Naive thymus-derived CD4-positive, alpha-beta T cell (primary cell): Measurements from ENCODE around the gene CHIA. TPM values are rescaled to one million over a fixed set of nuclear protein-coding genes. Genes with fewer than 3 reads are reported as not detected.

ENCODE experiments used
- ATAC-seq: fragments of 150-1000 bp; cut with Tn5 transposase; 2 replicates; pipeline ENCODE4 v1.10.0; 2021; ENCODE audit warnings: mild to moderate bottlenecking, moderate library complexity
- CTCF ChIA-PET: fragments of 350-600 bp; sonication (Branson Sonifier 250); formaldehyde crosslinking; loops from one replicate; lab custom pipeline; 2021; ENCODE audit warnings: antibody characterized with exemption; lab: Charles Lee
- POLR2A ChIA-PET: fragments of 350-600 bp; sonication (Branson Sonifier 250); formaldehyde crosslinking; loops from one replicate; lab custom pipeline; 2021; ENCODE audit warnings: antibody characterized with exemption, inconsistent platforms; lab: Charles Lee
- DNase-seq, 9 donors: peaks; one replicate each; pipeline versions ENCODE4 v3.0.0 to v3.0.0-alpha.2; 2020 to 2022; ENCODE audit warnings: mixed read lengths in 1 of 9
- H3K27ac ChIP-seq: one replicate; pipeline ENCODE4 v1.7.0; 2013; ENCODE audit warnings: mild to moderate bottlenecking, low read depth, low read length, moderate library complexity
- H3K27me3 ChIP-seq, 2 donors: one replicate each; pipeline ENCODE4 v1.7.0; 2013; ENCODE audit warnings: low read length in 2 of 2, mild to moderate bottlenecking in 2 of 2, moderate library complexity in 2 of 2; ENCODE audit not compliant: control insufficient read depth in 2 of 2, insufficient read depth in 2 of 2
- H3K36me3 ChIP-seq, 3 experiments: 1 replicate in 2 of 3; 2 replicates in 1 of 3; pipeline ENCODE4 v1.7.0; 2013; ENCODE audit warnings: low read length in 3 of 3, mild to moderate bottlenecking in 3 of 3, moderate library complexity in 1 of 3; ENCODE audit not compliant: insufficient read depth in 3 of 3, control insufficient read depth in 2 of 3
- H3K4me1 ChIP-seq, 2 donors: one replicate each; pipeline ENCODE4 v1.7.0; 2013; ENCODE audit warnings: low read length in 2 of 2, mild to moderate bottlenecking in 2 of 2, moderate library complexity in 1 of 2; ENCODE audit not compliant: control insufficient read depth in 2 of 2, insufficient read depth in 2 of 2
- H3K4me3 ChIP-seq: 2 replicates; pipeline ENCODE4 v1.7.0; 2013; ENCODE audit warnings: mild to moderate bottlenecking, low read length
- H3K9me3 ChIP-seq, 3 experiments: 1 replicate in 2 of 3; 2 replicates in 1 of 3; pipeline ENCODE4 v1.7.0; 2013; ENCODE audit warnings: low read length in 3 of 3; ENCODE audit not compliant: control insufficient read depth in 2 of 3
- H3K27ac Mint-ChIP-seq, 9 donors: one replicate each; pipeline ENCODE4 v1.8.0; 2020 to 2022; ENCODE audit warnings: mixed read lengths in 9 of 9, mild to moderate bottlenecking in 8 of 9, moderate library complexity in 5 of 9, inconsistent platforms in 2 of 9
- H3K27me3 Mint-ChIP-seq, 5 donors: one replicate each; pipeline ENCODE4 v1.8.0; 2021 to 2022; ENCODE audit warnings: mixed read lengths in 5 of 5, mild to moderate bottlenecking in 1 of 5
- H3K36me3 Mint-ChIP-seq, 5 donors: one replicate each; pipeline ENCODE4 v1.8.0; 2020 to 2022; ENCODE audit warnings: mixed read lengths in 5 of 5, mild to moderate bottlenecking in 3 of 5, inconsistent platforms in 1 of 5
- H3K4me1 Mint-ChIP-seq, 7 donors: one replicate each; pipeline ENCODE4 v1.8.0; 2020 to 2022; ENCODE audit warnings: mixed read lengths in 7 of 7, mild to moderate bottlenecking in 3 of 7, inconsistent platforms in 1 of 7
- H3K4me3 Mint-ChIP-seq, 10 donors: one replicate each; pipeline ENCODE4 v1.8.0; 2020 to 2022; ENCODE audit warnings: mild to moderate bottlenecking in 10 of 10, mixed read lengths in 10 of 10, moderate library complexity in 6 of 10, inconsistent platforms in 2 of 10
- H3K9me3 Mint-ChIP-seq, 11 donors: one replicate each; pipeline ENCODE4 v1.8.0; 2020 to 2022; ENCODE audit warnings: mixed read lengths in 11 of 11, mild to moderate bottlenecking in 4 of 11, inconsistent platforms in 1 of 11, moderate library complexity in 1 of 11
- intact Hi-C, 2 donors: fragments of 100-400 bp; cut with micrococcal nuclease; formaldehyde crosslinking; loops; one replicate each; pipeline ENCODE4 v1.15.1; 2023
- polyA plus RNA-seq, 2 donors: library from polyadenylated mRNA; unstranded; fragments of 300-500 nt; fragmentation: Illumina TruSeq; gene quantifications; one replicate each; pipeline ENCODE4 v1.2.3, GENCODE V29; 2021
- total RNA-seq, 6 experiments: library from RNA in 5 of 6; stranded (reverse) in 5 of 6; gene quantifications; 1 replicate in 5 of 6; 2 replicates in 1 of 6; pipeline ENCODE4 v1.2.3 and lab custom pipeline; 2021 to 2026

Gene CHIA
- total and polyA plus RNA-seq, 7 experiments from 2014 or later, result not detected

DNA sequence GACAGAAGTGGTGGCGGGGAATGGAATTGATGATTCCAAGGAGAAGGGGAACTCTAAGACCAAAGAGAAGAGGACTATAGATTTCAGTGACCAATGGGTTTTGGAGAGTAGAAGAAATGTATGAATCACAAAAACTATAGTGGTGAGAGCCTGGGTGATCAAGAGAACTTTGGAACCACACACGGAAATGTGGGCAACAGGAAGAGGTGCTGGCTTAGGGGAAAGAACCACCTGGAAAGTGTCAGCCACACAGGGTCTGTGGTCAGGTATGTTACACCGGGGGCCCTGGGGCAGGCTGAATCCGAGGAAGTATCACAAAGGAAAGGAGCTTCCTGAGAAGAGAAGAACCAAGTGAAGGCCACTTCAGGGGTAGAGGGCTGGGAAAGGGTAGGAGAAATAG, 11.5 kb upstream of the CHIA start:
- H3K9me3 ChIP-seq, result no peaks in the 10 kb centered on the region
- DNase-seq, result no peak
- peaks cover 0 to 10% (median 0%) of the 10 kb centered on the region in 5 donors for H3K36me3 Mint-ChIP-seq
- H3K4me3 ChIP-seq, result no peak overlapping the region
- H3K27ac Mint-ChIP-seq, result no peak overlapping the region
- peaks cover 0 to 5% (median 0%) of the 10 kb centered on the region in 5 donors for H3K27me3 Mint-ChIP-seq
- CTCF ChIA-PET, result no interaction called here
- intact Hi-C loops, result no loop called here
- no peak for ATAC-seq
- POLR2A ChIA-PET, result no interaction called here
- H3K9me3 Mint-ChIP-seq, result peaks cover 0 to 4% (median 0%) of the 10 kb centered on the region in 11 donors
- H3K4me1 ChIP-seq, result no peaks in the 10 kb centered on the region
- no peaks in the 10 kb centered on the region for H3K27me3 ChIP-seq
- peaks cover 0 to 22% (median 2%) of the 10 kb centered on the region in 7 donors for H3K4me1 Mint-ChIP-seq
- H3K36me3 ChIP-seq, result no peaks in the 10 kb centered on the region
- no peak overlapping the region for H3K4me3 Mint-ChIP-seq
- no peak overlapping the region for H3K27ac ChIP-seq

- H3K27me3 ChIP-seq, result no peaks in the 10 kb centered on the region
- no peak overlapping the region for H3K27ac Mint-ChIP-seq
- no peak overlapping the region for H3K27ac ChIP-seq
- POLR2A ChIA-PET, result no interaction called here
- DNase-seq (no peak), ATAC-seq (no peak)
- H3K36me3 ChIP-seq, result no peaks in the 10 kb centered on the region
- H3K4me3 ChIP-seq, result no peak overlapping the region
- no peaks in the 10 kb centered on the region for H3K4me1 ChIP-seq
- peaks cover 0 to 2% (median 0%) of the 10 kb centered on the region in 11 donors for H3K9me3 Mint-ChIP-seq
- no peak overlapping the region for H3K4me3 Mint-ChIP-seq
- peaks cover 0 to 10% (median 0%) of the 10 kb centered on the region in 5 donors for H3K36me3 Mint-ChIP-seq
- H3K27me3 Mint-ChIP-seq, result peaks cover 0 to 5% (median 0%) of the 10 kb centered on the region in 5 donors
- CTCF ChIA-PET, result no interaction called here
- H3K4me1 Mint-ChIP-seq, result peaks cover 0 to 14% (median 0%) of the 10 kb centered on the region in 7 donors
- intact Hi-C loops, result no loop called here
- no peaks in the 10 kb centered on the region for H3K9me3 ChIP-seq
Observed at GRCh38 chr1:111280267-111280666, 10.4 kb upstream of the CHIA start.

DNA sequence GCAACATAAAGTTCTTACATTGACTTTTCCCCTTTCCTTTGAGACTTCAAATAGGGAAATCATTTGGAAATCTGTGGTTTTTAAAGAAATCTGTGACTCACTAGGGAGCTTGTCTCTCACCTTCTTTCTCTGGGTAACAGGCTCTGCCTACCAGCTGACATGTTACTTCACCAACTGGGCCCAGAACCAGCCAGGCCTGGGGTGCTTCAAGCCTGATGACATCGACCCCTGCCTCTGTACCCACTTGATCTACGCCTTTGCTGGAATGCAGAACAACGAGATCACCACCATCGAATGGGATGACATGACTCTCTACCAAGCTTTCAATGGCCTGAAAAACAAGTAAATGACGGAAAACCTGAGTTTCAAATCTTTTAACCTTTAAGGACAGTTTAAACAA, 9.2 kb upstream of the CHIA start:
- H3K27ac Mint-ChIP-seq, result no peak overlapping the region
- ChIA-PET CTCF (interaction anchor here (0.6 kb wide), 1 partner anchor 136 kb away, joined by 4 read pairs; no protein-coding TSS in a partner anchor), POLR2A (interaction anchor here (0.9 to 1.2 kb wide), 2 partner anchors 11 to 32 kb away, joined by 3 read pairs; no protein-coding TSS in a partner anchor)
- no peak overlapping the region for H3K4me3 ChIP-seq
- H3K9me3 Mint-ChIP-seq, result peaks cover 0 to 2% (median 0%) of the 10 kb centered on the region in 11 donors
- H3K27me3 Mint-ChIP-seq, result peaks cover 0 to 5% (median 0%) of the 10 kb centered on the region in 5 donors
- no peaks in the 10 kb centered on the region for H3K36me3 ChIP-seq
- DNase-seq (no peak), ATAC-seq (no peak)
- no peaks in the 10 kb centered on the region for H3K9me3 ChIP-seq
- H3K4me1 ChIP-seq, result no peaks in the 10 kb centered on the region
- peaks cover 0 to 6% (median 0%) of the 10 kb centered on the region in 7 donors for H3K4me1 Mint-ChIP-seq
- H3K27me3 ChIP-seq, result no peaks in the 10 kb centered on the region
- intact Hi-C loops, result no loop called here
- H3K4me3 Mint-ChIP-seq, result no peak overlapping the region
- no peak overlapping the region for H3K27ac ChIP-seq
- peaks cover 0 to 10% (median 0%) of the 10 kb centered on the region in 5 donors for H3K36me3 Mint-ChIP-seq

DNA sequence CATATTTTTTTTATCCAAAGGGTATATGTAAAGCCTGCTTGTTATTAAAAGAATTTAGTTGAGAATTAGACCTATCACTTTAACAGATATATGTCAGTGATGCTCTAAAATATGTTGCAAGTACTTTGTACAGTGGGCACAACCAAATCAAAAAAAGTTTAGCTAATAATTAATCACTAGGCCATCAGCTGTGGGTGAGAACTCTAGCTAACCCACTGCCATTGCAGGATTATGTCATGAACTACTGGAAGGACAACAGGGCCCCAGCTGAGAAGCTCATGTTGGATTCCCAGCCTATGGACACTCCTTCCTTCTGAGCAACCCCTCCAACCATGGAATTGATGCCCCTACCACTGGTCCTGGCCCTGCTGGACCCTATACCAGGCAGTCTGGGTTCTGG, 6.8 kb upstream of the CHIA start:
- DNase-seq (no peak), ATAC-seq (no peak)
- Mint-ChIP-seq H3K9me3 (no peaks in the 10 kb centered on the region), H3K27ac (no peak overlapping the region), H3K4me1 (peaks cover 0 to 6% (median 0%) of the 10 kb centered on the region in 7 donors), H3K36me3 (peaks cover 0 to 4% (median 0%) of the 10 kb centered on the region in 5 donors), H3K27me3 (peaks cover 0 to 3% (median 0%) of the 10 kb centered on the region in 5 donors), H3K4me3 (no peak overlapping the region)
- H3K9me3 ChIP-seq, result no peaks in the 10 kb centered on the region
- no peak overlapping the region for H3K27ac ChIP-seq
- no peaks in the 10 kb centered on the region for H3K27me3 ChIP-seq
- no peak overlapping the region for H3K4me3 ChIP-seq
- no peaks in the 10 kb centered on the region for H3K36me3 ChIP-seq
- H3K4me1 ChIP-seq, result no peaks in the 10 kb centered on the region
- CTCF ChIA-PET, result no interaction called here
- POLR2A ChIA-PET, result no interaction called here
- intact Hi-C loops, result no loop called here

- Histone ChIP-seq H3K4me1 (no peaks in the 10 kb centered on the region), H3K27ac (no peak overlapping the region), H3K4me3 (no peak overlapping the region), H3K27me3 (no peaks in the 10 kb centered on the region), H3K36me3 (no peaks in the 10 kb centered on the region), H3K9me3 (no peaks in the 10 kb centered on the region)
- no peak for DNase-seq
- POLR2A ChIA-PET, result no interaction called here
- no peak overlapping the region for H3K4me3 Mint-ChIP-seq
- no peaks in the 10 kb centered on the region for H3K4me1 Mint-ChIP-seq
- intact Hi-C loops, result no loop called here
- H3K36me3 Mint-ChIP-seq, result no peaks in the 10 kb centered on the region
- ATAC-seq, result no peak
- H3K9me3 Mint-ChIP-seq, result peaks cover 0 to under 1% (median 0%) of the 10 kb centered on the region in 11 donors
- CTCF ChIA-PET, result no interaction called here
- H3K27me3 Mint-ChIP-seq, result peaks cover 0 to 2% (median 0%) of the 10 kb centered on the region in 5 donors
- no peak overlapping the region for H3K27ac Mint-ChIP-seq
Observed at GRCh38 chr1:111285879-111286278, 4.8 kb upstream of the CHIA start.

DNA sequence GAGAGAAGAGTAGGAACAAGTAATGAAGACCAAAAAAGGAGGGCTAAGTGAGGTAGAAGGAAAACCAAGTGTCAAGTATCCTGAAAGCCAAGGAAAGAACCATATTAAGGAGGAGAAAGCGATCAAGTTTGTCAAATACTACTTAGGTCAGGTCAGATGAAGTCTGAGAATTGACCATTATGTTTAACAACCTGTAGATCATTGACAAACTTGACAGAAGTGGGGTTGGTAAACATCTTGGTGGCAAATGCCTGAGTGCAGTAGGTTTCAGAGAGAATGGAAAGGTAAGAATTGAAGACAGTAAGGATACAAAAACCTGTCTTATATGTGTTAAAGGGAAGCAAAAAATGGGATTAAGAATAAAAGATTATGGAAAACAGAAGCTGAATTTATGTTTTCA, 3.7 kb upstream of the CHIA start:
- Histone ChIP-seq H3K9me3 (no peaks in the 10 kb centered on the region), H3K4me3 (no peak overlapping the region), H3K27ac (no peak overlapping the region), H3K4me1 (no peaks in the 10 kb centered on the region), H3K27me3 (no peaks in the 10 kb centered on the region), H3K36me3 (no peaks in the 10 kb centered on the region)
- Mint-ChIP-seq H3K4me3 (no peak overlapping the region), H3K36me3 (no peaks in the 10 kb centered on the region), H3K4me1 (no peaks in the 10 kb centered on the region), H3K27ac (no peak overlapping the region), H3K27me3 (peaks cover 0 to 2% (median 0%) of the 10 kb centered on the region in 5 donors), H3K9me3 (peaks cover 0 to 5% (median 0%) of the 10 kb centered on the region in 11 donors)
- intact Hi-C loops, result no loop called here
- POLR2A ChIA-PET, result no interaction called here
- ATAC-seq (no peak), DNase-seq (no peak)
- CTCF ChIA-PET, result interaction anchor here (0.6 kb wide), 1 partner anchor 229 kb away, joined by 3 read pairs; no protein-coding TSS in a partner anchor

- H3K27me3 Mint-ChIP-seq, result peaks cover 0 to 2% (median 0%) of the 10 kb centered on the region in 5 donors
- DNase-seq, result no peak
- Histone ChIP-seq H3K36me3 (no peaks in the 10 kb centered on the region), H3K4me1 (no peaks in the 10 kb centered on the region), H3K27me3 (no peaks in the 10 kb centered on the region), H3K27ac (no peak overlapping the region), H3K4me3 (no peak overlapping the region), H3K9me3 (no peaks in the 10 kb centered on the region)
- H3K36me3 Mint-ChIP-seq, result no peaks in the 10 kb centered on the region
- no peak for ATAC-seq
- no peak overlapping the region for H3K27ac Mint-ChIP-seq
- ChIA-PET CTCF (interaction anchor here (0.6 kb wide), 1 partner anchor 260 kb away, joined by 4 read pairs; no protein-coding TSS in a partner anchor), POLR2A (interaction anchor here (0.6 kb wide), 1 partner anchor 18 kb away, joined by 3 read pairs; no protein-coding TSS in a partner anchor)
- H3K4me3 Mint-ChIP-seq, result no peak overlapping the region
- peaks cover 0 to 10% (median 7%) of the 10 kb centered on the region in 7 donors for H3K4me1 Mint-ChIP-seq
- peaks cover 0 to 5% (median 0%) of the 10 kb centered on the region in 11 donors for H3K9me3 Mint-ChIP-seq
- intact Hi-C loops, result no loop called here
Observed at GRCh38 chr1:111289371-111289770, 1.3 kb upstream of the CHIA start.
